IMR-90 (cell line): Measurements from ENCODE around the gene RFPL1. TPM values are rescaled to one million over a fixed set of nuclear protein-coding genes. Genes with fewer than 3 reads are reported as not detected.

Experiments used
- ATAC-seq: fragments of 200-7000 bp; cut with Tn5 transposase; 2 replicates; pipeline ENCODE4 v1.9.1; 2020; ENCODE audit warnings: low read depth, mild to moderate bottlenecking, moderate library complexity
- BruUV-seq: library from RNA; stranded (reverse); fragments of 400-500 nt; replicated peaks from 2 replicates; lab custom pipeline; 2021; lab: Mats Ljungman, UMichigan
- CTCF ChIA-PET: fragments of 300-600 bp; formaldehyde crosslinking; extraction: SDS; loops from one replicate; lab custom pipeline; 2021; ENCODE audit warnings: antibody characterized with exemption; lab: Yijun Ruan, JAX
- POLR2A ChIA-PET: fragments of 300-600 bp; sonication (Branson Sonifier 250); formaldehyde crosslinking; loops from one replicate; lab custom pipeline; 2022; ENCODE audit warnings: antibody characterized with exemption; ENCODE audit not compliant: unreplicated experiment; lab: Charles Lee
- DNase-seq: peaks from one replicate; pipeline ENCODE4 v3.0.0; 2013
- H2AFZ ChIP-seq: replicated peaks from 2 replicates; pipeline ENCODE3; 2013; ENCODE audit warnings: low read length, mild to moderate bottlenecking; ENCODE audit not compliant: poor library complexity
- H2AK5ac ChIP-seq: 2 replicates; pipeline ENCODE4 v1.6.1; 2013; ENCODE audit warnings: low read depth, low read length, inconsistent platforms
- H2AK9ac ChIP-seq: replicated peaks from 2 replicates; pipeline ENCODE3; 2013; ENCODE audit warnings: mild to moderate bottlenecking, low read depth, low read length, moderate library complexity; ENCODE audit not compliant: poor library complexity
- H2BK120ac ChIP-seq: 2 replicates; pipeline ENCODE4 v1.6.1; 2013; ENCODE audit warnings: low read depth, low read length, inconsistent platforms
- H2BK15ac ChIP-seq: 3 replicates; pipeline ENCODE4 v1.6.1; 2013; ENCODE audit warnings: low read depth, low read length, inconsistent platforms
- H2BK20ac ChIP-seq: 2 replicates; pipeline ENCODE4 v1.6.1; 2013; ENCODE audit warnings: low read depth, mild to moderate bottlenecking, inconsistent platforms, low read length, moderate library complexity
- H2BK5ac ChIP-seq: 2 replicates; pipeline ENCODE4 v1.6.1; 2013; ENCODE audit warnings: mild to moderate bottlenecking, low read depth, low read length, inconsistent platforms; ENCODE audit not compliant: poor library complexity, severe bottlenecking
- H3K14ac ChIP-seq: replicated peaks from 2 replicates; pipeline ENCODE4 v1.6.1; 2013; ENCODE audit warnings: low read depth, low read length, inconsistent platforms
- H3K18ac ChIP-seq: 2 replicates; pipeline ENCODE4 v1.6.1; 2013; ENCODE audit warnings: low read depth, low read length, control low read depth
- H3K23ac ChIP-seq: 2 replicates; pipeline ENCODE4 v1.6.1; 2013; ENCODE audit warnings: low read depth, low read length, inconsistent platforms
- H3K27ac ChIP-seq: 2 replicates; pipeline ENCODE4 v1.5.1; 2013; ENCODE audit warnings: mild to moderate bottlenecking, control low read depth, low read length; ENCODE audit not compliant: insufficient read depth
- H3K27me3 ChIP-seq: 2 replicates; pipeline ENCODE4 v1.6.1; 2013; ENCODE audit warnings: low read length; ENCODE audit not compliant: control insufficient read depth, insufficient read depth
- H3K36me3 ChIP-seq: 2 replicates; pipeline ENCODE4 v1.6.1; 2013; ENCODE audit warnings: low read length, mixed read lengths; ENCODE audit not compliant: control insufficient read depth, insufficient read depth
- H3K4ac ChIP-seq: 2 replicates; pipeline ENCODE4 v1.6.1; 2013; ENCODE audit warnings: low read depth, low read length, inconsistent platforms
- H3K4me1 ChIP-seq: 2 replicates; pipeline ENCODE4 v1.6.1; 2013; ENCODE audit warnings: low read length, mixed read lengths; ENCODE audit not compliant: control insufficient read depth, insufficient read depth
- H3K4me2 ChIP-seq: 2 replicates; pipeline ENCODE4 v1.6.1; 2013; ENCODE audit warnings: low read depth, mild to moderate bottlenecking, control low read depth, low read length, moderate library complexity
- H3K4me3 ChIP-seq: 2 replicates; pipeline ENCODE4 v1.5.1; 2013; ENCODE audit warnings: low read depth, mild to moderate bottlenecking, control low read depth, low read length, moderate library complexity; ENCODE audit not compliant: insufficient read depth
- H3K56ac ChIP-seq: 2 replicates; pipeline ENCODE4 v1.6.1; 2013; ENCODE audit warnings: low read length, inconsistent platforms; ENCODE audit not compliant: insufficient read depth; ENCODE audit errors: extremely low read depth
- H3K79me1 ChIP-seq, 2 experiments: 2 replicates each; pipeline ENCODE4 v1.6.1; 2013; ENCODE audit warnings: low read length in 2 of 2, inconsistent platforms in 1 of 2, low read depth in 1 of 2
- H3K9ac ChIP-seq: 2 replicates; pipeline ENCODE4 v1.6.1; 2013; ENCODE audit warnings: low read depth, low read length, control low read depth
- H3K9me1 ChIP-seq: 2 replicates; pipeline ENCODE4 v1.6.1; 2013; ENCODE audit warnings: low read length, inconsistent platforms; ENCODE audit not compliant: insufficient read depth
- H3K9me3 ChIP-seq: 2 replicates; pipeline ENCODE4 v1.6.1; 2013; ENCODE audit warnings: low read length; ENCODE audit not compliant: control insufficient read depth, insufficient read depth
- H4K20me1 ChIP-seq: 2 replicates; pipeline ENCODE4 v1.6.1; 2013; ENCODE audit warnings: low read length, inconsistent platforms; ENCODE audit not compliant: insufficient read depth
- H4K5ac ChIP-seq: 2 replicates; pipeline ENCODE4 v1.6.1; 2013; ENCODE audit warnings: mild to moderate bottlenecking, low read depth, low read length, control low read depth
- H4K8ac ChIP-seq, 2 experiments: 2 replicates each; pipeline ENCODE4 v1.6.1; 2013; ENCODE audit warnings: low read depth in 2 of 2, low read length in 2 of 2, control low read depth in 1 of 2, inconsistent platforms in 1 of 2
- H4K91ac ChIP-seq: 2 replicates; pipeline ENCODE4 v1.6.1; 2013; ENCODE audit warnings: low read depth, low read length, inconsistent platforms; ENCODE audit not compliant: insufficient read depth
- POLR2A ChIP-seq: IDR thresholded peaks from 2 replicates; pipeline ENCODE4 v1.6.1; 2012; ENCODE audit warnings: mild to moderate bottlenecking, low read depth, low read length
- RCOR1 ChIP-seq: IDR thresholded peaks from 2 replicates; pipeline ENCODE4 v1.6.1; 2012; ENCODE audit warnings: mild to moderate bottlenecking, low read length, improper control_type of control experiment; ENCODE audit not compliant: insufficient replicate concordance
- USF2 ChIP-seq: fragments of 150-350 bp; IDR thresholded peaks from 2 replicates; pipeline ENCODE4 v1.6.1; 2017; ENCODE audit warnings: mild to moderate bottlenecking, antibody characterized with exemption, low read length, low read depth
- WGBS, 2 experiments: methylation state at CpG; one replicate each; pipeline versions ENCODE4 v1.1.5 to v1.1.7; 2013; ENCODE audit warnings: missing lambda C conversion rate in 2 of 2; ENCODE audit not compliant: insufficient read length in 1 of 2; ENCODE audit errors: extremely low coverage in 2 of 2; 5-methylcytosine and 5-hydroxymethylcytosine counted together
- dilution Hi-C: fragments of 300-500 bp; cut with HindIII; formaldehyde crosslinking; loops from one replicate; pipeline ENCODE4 v1.14.3; 2018; ENCODE audit warnings: low sequenced_read_pairs; ENCODE audit not compliant: unreplicated experiment
- in situ Hi-C: fragments of 300-500 bp; cut with MboI; formaldehyde crosslinking; loops from 3 replicates; pipeline ENCODE4 v1.14.3; 2019; ENCODE audit warnings: low sequenced_read_pairs, inconsistent platforms, mixed read lengths
- intact Hi-C: fragments of 100-400 bp; cut with micrococcal nuclease; formaldehyde crosslinking; loops from 2 replicates; pipeline ENCODE4 v1.10.0; 2022
- polyA plus RNA-seq, 3 experiments: library from polyadenylated mRNA; depleted of rRNA; stranded (reverse); fragments of >200 nt; gene quantifications; 2 replicates each; pipeline ENCODE4 v1.2.3, GENCODE V29; 2012; ENCODE audit warnings: low replicate concordance in 1 of 3
- total RNA-seq: library from RNA; depleted of rRNA; stranded (reverse); fragments of >200 nt; gene quantifications from 2 replicates; pipeline ENCODE4 v1.2.3, GENCODE V29; 2012

The RFPL1 gene
- total and polyA plus RNA-seq, 2 of the 4 experiments (the other 2 are of a cell fraction): not detected

- H4K20me1 ChIP-seq: no peaks in the 10 kb centered on the region; the same call in 1 of the 2 replicates
- ChIA-PET CTCF (interaction anchor here (0.6 kb wide), 2 partner anchors 14 to 20 kb away, joined by 3 to 6 read pairs; no protein-coding TSS in a partner anchor), POLR2A (no interaction called here)
- H3K9me1 ChIP-seq: no peaks in the 10 kb centered on the region
- no peak overlapping the region for H3K18ac ChIP-seq
- no peak overlapping the region for H3K27ac ChIP-seq
- no peak overlapping the region for H3K56ac ChIP-seq
- no peak overlapping the region for H4K5ac ChIP-seq
- no peak overlapping the region for H3K4ac ChIP-seq
- no peak overlapping the region for H2AFZ ChIP-seq
- no peak overlapping the region for H2BK20ac ChIP-seq
- no peak overlapping the region for H3K4me3 ChIP-seq
- no peak for DNase-seq
- no peak overlapping the region for H2BK5ac ChIP-seq
- H2BK120ac ChIP-seq: no peak overlapping the region
- H3K4me2 ChIP-seq: no peak overlapping the region
- ATAC-seq: no peak
- no peaks in the 10 kb centered on the region for H3K36me3 ChIP-seq
- H4K91ac ChIP-seq: no peak overlapping the region
- TF ChIP-seq RCOR1 (no peak), POLR2A (no peak), USF2 (no peak)
- no peak overlapping the region for H4K8ac ChIP-seq
- no peaks in the 10 kb centered on the region for H3K4me1 ChIP-seq
- no peak overlapping the region for H3K23ac ChIP-seq
- no peak overlapping the region for H2AK9ac ChIP-seq
- WGBS, 2 experiments: no CpG with 5 or more reads among the region's 3 CpGs
- no peak overlapping the region for H3K9ac ChIP-seq
- intact Hi-C loops: no loop called here
- H3K27me3 ChIP-seq: peaks cover 27% of the 10 kb centered on the region
- in situ Hi-C loops: no loop called here
- H2AK5ac ChIP-seq: no peak overlapping the region
- dilution Hi-C loops: no loop called here
- H3K79me1 ChIP-seq: no peaks in the 10 kb centered on the region
- no TSS peak for BruUV-seq
- H2BK15ac ChIP-seq: no peak overlapping the region
- no peak overlapping the region for H3K14ac ChIP-seq
- no peaks in the 10 kb centered on the region for H3K9me3 ChIP-seq
These were observed 46.3 kb downstream of the RFPL1 start for GRCh38 chr22:29484642-29485041.
